HG02884 (cell line): ENCODE results near the gene CPT1C.
"Not testable (repeated sequence)": the region's sequence is repeated elsewhere in the genome, so short reads cannot be mapped to it uniquely, and the experiment has no call there.

Experiments used
- ATAC-seq: cut with Tn5 transposase; IDR thresholded peaks from one replicate; pipeline ENCODE4 v1.9.1; 2021; ENCODE audit warnings: mild to moderate bottlenecking, moderate library complexity; ENCODE audit not compliant: unreplicated experiment

The CPT1C gene

GRCh38 chr19:49700563-49700962 is 9.6 kb downstream of the CPT1C start:
- no peak for ATAC-seq

GRCh38 chr19:49701271-49701786 is 10.4 kb downstream of the CPT1C start:
- ATAC-seq: no peak

- ATAC-seq: no peak
Observed at GRCh38 chr19:49704888-49705642, 14.1 kb downstream of the CPT1C start.

- no peak for ATAC-seq
Observed at GRCh38 chr19:49705919-49706318, 15.0 kb downstream of the CPT1C start.

- no peak for ATAC-seq
Observed at GRCh38 chr19:49710372-49710951, 19.5 kb downstream of the CPT1C start.

GRCh38 chr19:49712397-49712859 is 21.5 kb downstream of the CPT1C start:
- no peak for ATAC-seq

- ATAC-seq: no peak
Observed at GRCh38 chr19:49713236-49713845, 22.4 kb downstream of the CPT1C start.

- no peak for ATAC-seq
Observed at GRCh38 chr19:49716154-49716553, 25.2 kb downstream of the CPT1C start.

GRCh38 chr19:49718511-49718910 is 27.6 kb downstream of the CPT1C start:
- no peak for ATAC-seq

- no peak for ATAC-seq
Observed at GRCh38 chr19:49718991-49719390, 28.1 kb downstream of the CPT1C start.

- not testable (repeated sequence) for ATAC-seq
Observed at GRCh38 chr19:49719420-49719819, 28.5 kb downstream of the CPT1C start.

- no peak for ATAC-seq
Observed at GRCh38 chr19:49727217-49728030, 36.5 kb downstream of the CPT1C start.

GRCh38 chr19:49730166-49730565 is 39.2 kb downstream of the CPT1C start:
- ATAC-seq: no peak

- ATAC-seq: no peak
Observed at GRCh38 chr19:49738268-49738667, 47.4 kb downstream of the CPT1C start.

- ATAC-seq: no peak
Observed at GRCh38 chr19:49739098-49739497, 48.2 kb downstream of the CPT1C start.

GRCh38 chr19:49739933-49740332 is 49.0 kb downstream of the CPT1C start:
- ATAC-seq: no peak

- ATAC-seq: no peak
Observed at GRCh38 chr19:49741210-49741844, 50.4 kb downstream of the CPT1C start.

- no peak for ATAC-seq
Observed at GRCh38 chr19:49744946-49745381, 54.0 kb downstream of the CPT1C start.

- ATAC-seq: no peak
Observed at GRCh38 chr19:49746206-49746958, 55.5 kb downstream of the CPT1C start.
